HG03064 (cell line): ENCODE data around the gene POLR1C.
"Not testable (repeated sequence)": the region's sequence is repeated elsewhere in the genome, so short reads cannot be mapped to it uniquely, and the experiment has no call there.

Experiments used
- ATAC-seq: cut with Tn5 transposase; IDR thresholded peaks from one replicate; pipeline ENCODE4 v1.9.1; 2021; ENCODE audit warnings: low read depth; ENCODE audit not compliant: unreplicated experiment

POLR1C gene

DNA sequence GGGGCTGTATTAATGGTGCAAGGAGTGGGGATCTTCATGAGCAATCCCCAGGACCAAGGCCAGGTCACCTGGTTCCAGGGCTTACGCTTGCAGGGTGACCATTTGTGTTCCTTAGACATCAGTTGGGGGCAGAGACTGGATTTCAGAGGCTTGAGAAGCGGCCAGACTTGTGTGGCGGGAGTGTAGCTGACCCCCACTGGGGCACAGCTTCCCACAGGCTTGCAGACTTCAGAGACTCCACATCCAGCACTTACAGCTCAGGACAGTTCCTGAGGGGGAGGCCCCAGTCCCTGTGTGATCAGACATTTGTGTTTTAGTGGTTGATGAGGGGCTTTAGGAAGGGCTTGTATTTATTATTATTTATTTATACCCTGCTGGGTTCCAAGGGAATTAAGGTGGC, 24.2 kb upstream of the POLR1C start:
- ATAC-seq, result no peak

DNA sequence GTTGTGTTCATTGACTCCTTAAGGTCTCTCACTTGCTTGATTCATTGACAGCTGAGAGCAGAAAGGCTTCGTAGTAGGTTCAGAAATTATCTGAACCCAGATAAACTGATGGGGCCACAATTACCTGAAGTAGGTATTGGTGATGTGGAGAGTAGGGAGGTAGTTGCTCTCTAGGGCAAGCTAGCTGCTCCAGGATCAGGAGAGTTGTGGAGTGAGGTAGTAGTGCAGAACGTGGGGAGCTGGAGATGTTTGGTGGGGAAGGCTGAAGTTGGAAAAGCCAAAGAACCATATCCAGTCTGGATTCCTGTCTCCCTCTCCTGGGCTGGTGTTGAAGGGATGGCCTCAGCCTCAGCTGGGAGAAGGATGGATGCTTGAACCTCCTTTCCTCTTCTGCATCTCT, 23.7 kb upstream of the POLR1C start:
- no peak for ATAC-seq

DNA sequence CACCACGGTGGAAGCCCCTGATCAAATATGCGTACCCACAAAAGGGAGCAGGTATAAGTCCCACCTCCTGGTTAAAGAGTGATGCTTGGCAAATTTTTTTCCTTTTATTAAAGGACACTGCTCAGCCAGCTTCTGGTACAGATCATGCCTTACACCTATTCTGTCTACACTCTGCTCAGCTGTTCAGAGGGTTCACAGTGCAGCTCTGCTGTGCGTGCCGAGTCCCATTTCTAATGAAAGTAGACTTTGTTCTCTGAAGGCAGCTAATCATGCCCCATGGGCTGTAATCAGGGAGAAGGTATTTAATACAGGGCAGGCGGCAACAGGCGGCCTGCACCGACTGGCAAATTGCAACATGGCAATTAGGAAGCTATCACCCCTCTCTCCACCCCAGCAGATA, 23.1 kb upstream of the POLR1C start:
- ATAC-seq, result no peak

DNA sequence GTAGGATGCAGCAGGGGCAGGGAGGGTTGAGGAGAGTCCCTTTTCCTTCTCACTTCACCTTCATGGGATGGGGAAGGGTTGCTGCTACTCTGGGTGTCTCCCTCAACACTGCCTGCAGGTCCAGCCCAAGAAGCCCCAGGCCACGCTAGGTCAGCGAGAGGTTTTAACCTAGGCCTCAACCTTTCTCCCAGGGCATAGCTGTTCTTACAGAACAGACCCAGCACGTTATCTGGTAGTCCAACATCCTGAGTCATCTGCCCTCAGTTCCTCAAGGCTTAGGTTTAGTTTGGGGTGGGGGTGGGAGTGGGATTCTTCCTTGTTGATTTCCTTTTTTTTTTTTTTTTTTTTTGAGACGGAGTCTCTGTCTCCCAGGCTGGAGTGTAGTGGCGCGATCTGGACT, 22.6 kb upstream of the POLR1C start:
- ATAC-seq, result no peak

DNA sequence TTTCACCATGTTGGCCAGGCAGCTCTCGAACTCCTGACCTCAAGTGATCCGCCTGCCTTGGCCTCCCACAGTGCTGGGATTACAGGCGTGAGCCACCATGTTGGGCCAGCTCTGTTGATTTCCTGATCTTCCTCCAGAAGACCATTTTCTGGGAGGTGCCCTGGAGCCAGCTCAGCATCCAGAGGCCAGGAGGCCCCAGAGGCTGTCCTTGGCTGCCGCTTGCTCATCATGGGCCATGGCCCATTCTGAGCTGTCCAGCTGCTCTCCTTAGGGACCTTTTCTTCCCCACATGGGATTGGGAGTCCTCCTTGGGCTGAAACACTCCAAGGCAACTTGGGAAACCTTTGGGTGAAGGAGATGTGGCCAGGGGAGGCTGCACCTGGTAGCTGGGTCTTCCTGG, 22.1 kb upstream of the POLR1C start:
- no peak for ATAC-seq

DNA sequence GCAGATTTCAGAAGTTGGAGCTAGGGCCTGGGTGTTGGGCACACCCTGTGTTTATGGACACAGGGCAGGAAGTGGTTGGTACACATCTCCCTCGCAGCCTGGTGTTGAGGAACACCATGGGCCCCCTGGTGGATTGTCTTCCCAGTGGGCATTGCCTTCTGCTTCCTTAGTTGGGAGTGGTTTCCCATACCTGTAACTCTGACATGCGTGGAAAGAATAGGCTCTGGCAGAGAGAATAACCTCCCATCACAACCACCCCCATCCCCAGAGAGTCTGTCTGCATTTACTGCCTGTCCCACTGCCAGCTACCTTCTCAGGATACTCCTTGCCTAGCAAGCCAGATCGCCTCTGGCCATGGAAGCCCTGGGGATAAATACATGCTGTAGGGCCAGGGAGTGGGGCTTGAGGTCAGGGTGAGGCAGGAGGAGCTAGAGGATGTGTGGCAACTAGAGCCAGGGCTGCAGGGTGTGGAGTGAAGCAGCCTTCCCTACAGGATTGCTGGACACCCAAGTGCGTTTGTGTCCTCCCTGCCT, 21.4 kb upstream of the POLR1C start:
- ATAC-seq, result no peak

DNA sequence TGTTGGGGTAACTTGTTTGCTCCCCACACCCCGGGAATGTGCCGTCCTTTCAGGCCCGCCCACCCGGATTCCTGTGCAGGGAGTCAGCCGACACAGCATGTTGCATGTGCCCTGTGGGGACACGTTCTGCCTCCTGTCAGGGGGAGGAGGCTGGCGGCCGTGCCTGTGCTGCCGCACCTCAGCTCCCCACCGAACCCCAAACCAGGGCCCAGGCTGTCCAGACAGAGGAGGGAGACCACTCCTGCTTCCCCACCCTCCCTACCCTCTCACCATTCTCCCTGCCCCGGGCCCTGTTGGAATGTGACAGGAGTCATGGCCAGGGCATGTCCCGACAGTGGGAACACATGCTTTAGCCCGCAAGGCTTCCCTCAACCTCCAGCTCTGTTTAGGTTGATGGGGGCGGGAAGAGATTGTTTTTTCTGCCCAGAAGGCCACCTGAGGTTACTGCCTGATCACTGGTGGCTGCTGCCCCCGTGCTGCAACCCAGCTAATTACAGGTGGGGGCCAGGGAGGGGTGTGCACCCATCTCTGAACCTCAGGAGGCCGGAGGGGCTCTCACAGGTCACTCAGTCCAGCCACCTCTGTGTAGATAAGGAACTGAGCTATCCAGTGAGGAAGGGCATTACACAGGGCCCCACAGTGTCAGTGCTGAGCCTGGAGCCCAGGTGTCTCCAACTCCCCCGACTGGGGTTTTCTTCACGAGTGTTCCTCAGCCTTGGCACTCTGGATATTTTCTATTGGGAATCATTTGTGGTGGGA, 20.3 kb upstream of the POLR1C start:
- no peak for ATAC-seq

DNA sequence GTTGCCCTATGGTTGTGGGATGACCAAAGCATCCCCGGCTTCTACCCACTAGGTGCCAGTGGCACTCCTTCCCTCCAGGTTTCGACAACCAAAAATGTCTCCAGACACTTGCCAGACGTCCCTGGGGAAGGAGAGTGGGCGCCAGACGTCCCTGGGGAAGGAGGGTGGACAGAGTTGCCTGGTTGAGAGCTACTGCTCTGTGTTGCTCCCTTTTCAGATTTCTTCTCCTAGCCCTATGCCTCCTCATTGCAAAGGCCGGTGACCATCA, 19.8 kb upstream of the POLR1C start:
- no peak for ATAC-seq

DNA sequence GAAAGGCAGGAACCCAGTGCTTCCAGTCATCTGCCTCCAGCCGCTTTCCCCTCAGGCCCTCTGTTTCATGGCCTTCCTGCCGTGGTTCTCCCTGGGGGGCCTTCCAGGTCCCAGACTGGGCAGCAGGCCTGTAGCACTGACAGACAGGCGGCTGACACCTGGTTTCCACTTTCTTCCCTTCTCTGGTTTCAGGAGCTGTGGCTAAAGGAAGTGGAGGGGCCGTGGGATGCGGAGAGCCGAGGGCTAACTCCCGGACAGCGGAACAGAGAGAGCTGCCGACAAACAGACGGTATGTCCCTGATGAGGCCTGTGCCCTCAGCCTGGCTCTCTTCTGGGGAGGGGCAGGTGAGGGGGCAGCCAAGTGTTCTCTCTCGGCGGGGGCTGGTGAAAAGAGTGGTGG, 19.2 kb upstream of the POLR1C start:
- ATAC-seq, result no peak

DNA sequence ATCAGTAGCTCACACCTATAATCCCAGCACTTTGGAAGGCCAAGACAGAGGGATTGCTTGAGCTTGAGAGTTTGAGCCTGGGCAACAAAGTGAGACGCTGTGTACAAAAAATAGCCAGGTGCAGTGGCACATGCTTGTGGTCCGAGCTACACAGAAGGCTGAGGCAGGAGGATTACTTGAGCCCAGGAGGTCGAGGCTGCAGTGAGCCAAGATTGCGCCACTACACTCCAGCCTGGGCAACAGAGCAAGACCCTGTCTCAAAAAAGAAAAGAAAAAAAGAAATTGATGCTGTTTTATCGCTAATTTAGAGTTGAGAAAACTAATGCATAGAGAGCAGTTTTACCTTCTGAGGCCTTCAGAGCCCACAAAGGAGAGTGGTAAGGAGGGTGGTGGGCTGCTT, 18.6 kb upstream of the POLR1C start:
- ATAC-seq, result not testable (repeated sequence)

DNA sequence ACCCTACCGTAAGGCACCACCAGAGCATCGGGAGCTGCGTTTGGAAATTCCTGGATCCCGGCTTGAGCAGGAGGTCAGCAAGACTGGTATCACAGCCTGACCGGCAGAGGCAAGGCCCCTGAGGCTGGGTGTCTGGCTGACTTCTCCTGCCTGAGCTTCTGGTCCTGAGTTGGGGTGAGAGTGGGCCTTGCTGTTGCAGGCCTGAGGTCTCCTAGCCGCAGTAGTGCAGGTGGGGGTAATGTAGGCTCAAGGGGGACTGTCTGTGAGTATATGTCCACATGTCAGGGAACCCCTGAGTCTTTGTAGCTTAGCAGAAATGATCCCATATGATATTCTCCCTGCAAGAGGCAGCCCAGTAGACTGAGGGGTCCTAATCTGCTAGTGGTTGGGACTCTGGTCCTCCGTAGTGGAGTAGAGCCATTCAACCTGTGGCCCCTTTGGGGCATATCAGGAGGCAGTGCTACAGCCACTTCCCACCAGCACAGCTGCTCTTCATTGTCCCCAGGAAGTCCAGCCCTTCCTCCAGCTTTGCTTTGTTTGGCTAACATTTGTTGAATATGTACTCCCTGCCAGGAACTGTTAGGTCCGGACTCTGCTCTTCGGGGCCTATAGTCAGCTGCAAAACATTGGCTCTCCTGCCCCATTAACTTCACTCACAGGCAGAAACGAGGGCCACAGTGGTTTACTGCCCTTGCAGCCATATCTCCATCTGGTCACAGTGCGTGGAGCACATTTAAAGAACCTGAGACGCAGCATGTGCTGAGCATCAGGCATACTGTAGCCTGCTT, 17.7 kb upstream of the POLR1C start:
- ATAC-seq, result no peak

DNA sequence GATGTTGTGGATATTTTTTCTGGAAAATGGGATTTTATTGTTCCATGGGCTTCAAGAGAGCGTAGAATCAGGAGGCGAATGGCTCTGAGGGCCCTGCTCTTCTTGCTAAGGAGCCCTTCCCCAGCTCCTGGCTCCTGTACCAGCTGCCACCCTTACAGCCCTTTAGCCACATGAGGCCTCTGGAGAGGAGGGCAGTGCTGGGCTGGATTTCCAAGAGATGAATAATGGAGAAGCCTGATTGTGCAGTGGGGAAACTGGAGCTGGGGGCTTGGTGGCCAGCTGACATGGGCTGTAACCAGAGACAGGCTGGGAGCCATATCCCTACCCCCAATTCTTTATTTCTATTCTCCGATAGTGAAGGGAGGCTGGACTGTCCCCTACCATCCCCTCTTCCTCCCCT, 16.0 kb upstream of the POLR1C start:
- no peak for ATAC-seq

DNA sequence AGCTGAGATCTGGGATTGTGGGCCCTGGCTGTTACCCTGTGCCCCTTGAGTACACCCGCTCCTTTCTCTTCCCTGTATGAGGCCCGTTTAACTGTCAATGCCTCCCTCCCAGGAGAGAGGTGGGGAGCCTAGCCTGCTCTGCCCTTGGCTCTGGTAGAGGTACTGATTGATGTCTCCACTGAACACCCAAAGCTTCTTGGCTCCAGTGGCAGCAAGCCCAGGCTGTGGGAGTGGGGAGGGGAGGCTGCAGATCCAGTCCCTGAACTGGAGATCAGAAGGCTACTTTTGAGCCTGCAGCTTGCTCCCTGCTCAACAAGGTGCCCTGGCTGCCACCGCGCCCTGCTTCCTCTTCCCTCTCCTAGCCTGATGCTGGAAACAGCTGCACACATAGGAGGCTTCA, 14.2 kb upstream of the POLR1C start:
- no peak for ATAC-seq

DNA sequence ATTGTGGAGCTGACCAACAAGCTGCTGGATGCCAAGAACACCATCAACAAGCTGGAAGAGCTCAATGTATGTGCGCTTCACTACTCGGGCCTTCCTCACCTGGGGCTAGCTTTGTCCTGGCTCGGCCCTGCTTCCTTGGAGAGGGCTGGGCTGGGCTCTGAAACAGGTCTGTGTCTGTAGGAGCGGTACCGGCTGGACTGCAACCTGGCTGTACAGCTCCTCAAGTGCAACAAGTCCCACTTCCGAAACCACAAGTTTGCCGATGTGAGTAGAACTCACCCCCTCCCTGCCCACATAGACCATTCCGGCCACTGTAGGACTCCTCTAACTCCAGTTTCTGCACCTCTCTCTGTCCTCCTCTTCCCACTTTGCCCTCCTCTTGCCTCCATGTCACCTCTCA, 13.4 kb upstream of the POLR1C start:
- ATAC-seq, result no peak

DNA sequence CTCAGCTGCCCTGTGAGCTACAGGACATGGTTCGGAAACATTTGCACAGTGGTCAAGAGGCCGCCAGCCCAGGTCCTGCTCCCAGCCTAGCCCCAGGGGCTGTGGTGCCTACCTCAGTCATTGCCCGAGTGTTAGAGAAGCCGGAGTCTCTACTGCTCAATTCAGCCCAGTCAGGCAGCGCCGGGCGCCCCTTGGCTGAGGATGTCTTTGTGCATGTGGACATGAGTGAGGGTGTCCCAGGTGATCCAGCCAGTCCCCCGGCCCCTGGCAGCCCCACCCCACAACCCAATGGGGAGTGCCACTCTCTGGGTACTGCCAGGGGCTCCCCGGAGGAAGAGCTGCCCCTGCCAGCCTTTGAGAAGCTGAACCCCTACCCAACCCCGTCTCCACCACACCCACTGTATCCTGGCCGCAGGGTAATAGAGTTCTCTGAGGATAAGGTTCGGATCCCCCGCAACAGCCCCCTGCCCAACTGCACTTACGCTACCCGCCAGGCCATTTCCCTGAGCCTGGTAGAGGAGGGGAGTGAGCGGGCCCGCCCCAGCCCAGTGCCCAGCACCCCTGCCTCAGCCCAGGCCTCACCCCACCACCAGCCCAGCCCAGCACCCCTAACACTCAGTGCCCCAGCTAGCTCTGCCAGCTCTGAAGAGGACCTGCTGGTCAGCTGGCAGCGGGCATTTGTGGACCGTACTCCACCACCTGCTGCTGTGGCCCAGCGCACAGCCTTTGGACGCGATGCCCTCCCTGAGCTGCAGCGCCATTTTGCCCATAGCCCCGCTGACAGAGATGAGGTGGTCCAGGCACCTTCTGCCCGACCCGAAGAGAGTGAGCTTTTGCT, 11.9 kb upstream of the POLR1C start:
- no peak for ATAC-seq

DNA sequence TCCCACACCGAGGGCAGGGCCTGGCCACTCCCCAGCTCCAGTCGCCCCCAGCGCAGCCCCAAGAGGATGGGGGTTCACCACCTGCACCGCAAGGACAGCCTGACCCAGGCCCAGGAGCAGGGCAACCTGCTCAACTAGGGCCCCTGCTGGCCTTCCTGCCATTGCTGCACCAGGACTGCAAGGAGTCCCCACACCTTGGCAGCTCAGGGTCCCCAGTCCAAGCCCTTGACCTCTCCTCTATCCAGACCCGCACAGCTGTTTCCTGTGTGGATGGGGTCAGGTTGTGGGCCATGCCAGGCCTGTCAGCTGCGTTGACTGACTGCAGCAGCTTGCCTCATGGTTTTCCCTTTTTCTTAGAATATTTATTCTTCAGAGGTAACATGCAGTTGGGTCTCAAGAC, 11.2 kb upstream of the POLR1C start:
- no peak for ATAC-seq

DNA sequence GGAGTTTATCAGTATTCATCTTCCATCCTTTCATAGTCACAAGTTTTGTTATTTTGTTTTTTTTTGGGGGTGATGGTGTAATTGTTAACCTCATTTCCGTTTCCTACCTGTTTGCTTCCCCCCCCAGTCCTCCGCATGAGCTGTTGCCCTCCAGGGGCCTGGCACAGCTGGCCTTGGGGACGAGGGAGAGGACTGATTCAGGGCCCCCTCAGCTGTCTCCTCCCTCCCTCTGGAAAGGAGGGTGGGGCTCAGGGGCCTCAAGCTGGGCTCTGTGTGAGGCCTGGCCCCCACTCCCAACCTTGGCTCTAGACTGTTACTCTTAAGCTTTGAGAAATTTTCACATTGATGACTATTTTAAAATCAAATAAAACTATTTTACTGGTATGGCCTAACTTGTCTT, 10.7 kb upstream of the POLR1C start:
- no peak for ATAC-seq

DNA sequence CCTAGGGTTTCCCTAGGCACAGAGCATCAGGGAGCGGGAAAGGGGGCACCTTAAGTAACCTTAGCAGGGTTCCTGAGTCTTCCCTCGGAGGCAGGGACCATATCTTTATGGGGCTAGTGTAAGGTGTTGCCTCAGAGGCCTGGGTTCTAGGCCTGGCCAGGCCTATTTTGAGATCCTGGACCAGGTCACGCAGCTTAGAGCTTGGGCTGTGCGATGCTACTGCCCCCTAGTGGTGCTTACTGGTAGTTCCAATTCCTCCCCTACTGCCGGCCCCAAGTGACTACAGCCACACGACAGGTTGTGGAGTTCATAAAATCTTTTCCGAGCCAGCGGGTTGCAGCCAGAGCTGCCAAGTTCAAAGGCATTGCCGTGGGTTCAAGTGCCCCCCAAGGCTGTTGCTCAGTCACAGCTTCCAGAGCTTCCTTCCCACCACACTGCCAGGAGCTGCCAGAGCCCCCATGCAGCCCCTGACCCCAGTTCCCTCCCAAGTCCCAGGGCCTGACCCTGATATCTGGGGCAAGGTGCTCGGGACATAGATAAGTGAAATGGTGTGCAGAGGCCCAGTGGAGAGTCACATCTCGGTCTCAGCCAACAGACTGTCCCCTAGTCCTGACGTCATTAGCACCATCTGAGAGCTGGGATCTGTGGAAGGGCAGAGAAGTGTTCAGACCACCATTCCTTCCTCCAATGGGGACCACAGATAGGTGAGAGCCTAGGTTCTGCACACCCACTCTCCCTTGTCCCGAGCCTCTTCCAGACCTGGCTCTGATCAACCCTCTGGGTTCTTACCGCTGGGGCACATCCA, 10.0 kb upstream of the POLR1C start:
- no peak for ATAC-seq

DNA sequence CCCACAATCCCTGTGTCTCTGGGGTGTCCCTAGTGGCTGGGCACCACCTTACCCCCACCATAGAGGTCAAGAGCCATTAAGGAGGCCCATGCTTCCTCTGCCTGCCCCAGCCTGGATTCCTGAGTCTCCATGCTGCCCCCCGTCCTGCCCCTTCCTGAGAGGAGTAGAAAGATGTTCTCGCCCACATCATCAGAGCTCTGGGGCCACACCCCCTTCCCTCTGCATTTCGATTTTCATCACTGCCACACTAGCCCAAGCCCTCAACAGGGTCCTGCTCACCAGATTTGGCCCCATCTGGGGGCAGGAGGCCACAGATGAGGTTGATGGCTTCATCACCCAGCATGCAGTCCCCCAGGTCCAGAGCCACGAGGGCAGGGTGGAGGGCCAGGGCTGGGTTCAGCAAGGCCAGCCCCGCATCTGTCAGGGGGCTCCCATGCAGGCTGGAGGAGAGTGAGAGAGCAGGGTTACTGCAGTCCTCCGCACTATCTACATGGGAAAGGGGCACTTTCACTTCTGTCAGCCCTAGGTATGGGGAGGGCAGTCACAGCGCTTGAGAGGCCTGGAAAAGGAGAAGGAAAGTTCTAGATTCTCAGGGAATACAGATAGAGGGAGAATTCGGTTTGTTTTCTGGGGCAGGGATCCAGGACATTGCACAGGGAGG, 8.3 kb upstream of the POLR1C start:
- no peak for ATAC-seq
